ENCODE measurements around the gene ZNF32.
A peak's percentile ranks its signal among the peaks of the same experiment; 100 is the strongest.
"Not testable (repeated sequence)": the region's sequence is repeated elsewhere in the genome, so short reads cannot be mapped to it uniquely, and the experiment has no call there.

The ZNF32 gene

GRCh38 chr10:43679509-43679908 is 30.8 kb upstream of the ZNF32 start:
- DNase-seq = peak; percentile 23

- DNase-seq = no peak
Observed at GRCh38 chr10:43678654-43679053, 30.0 kb upstream of the ZNF32 start.

- no peak for DNase-seq
Observed at GRCh38 chr10:43676901-43677300, 28.2 kb upstream of the ZNF32 start.

GRCh38 chr10:43676331-43676730 is 27.6 kb upstream of the ZNF32 start:
- DNase-seq = no peak

- DNase-seq = no peak
Observed at GRCh38 chr10:43674553-43675210, 26.0 kb upstream of the ZNF32 start.

GRCh38 chr10:43673471-43673870 is 24.8 kb upstream of the ZNF32 start:
- DNase-seq = no peak

- DNase-seq = no peak
Observed at GRCh38 chr10:43671659-43672531, 23.2 kb upstream of the ZNF32 start.

- DNase-seq = no peak
Observed at GRCh38 chr10:43669386-43669785, 20.7 kb upstream of the ZNF32 start.

GRCh38 chr10:43667761-43668386 is 19.2 kb upstream of the ZNF32 start:
- DNase-seq = no peak

- DNase-seq = no peak
Observed at GRCh38 chr10:43667317-43667731, 18.6 kb upstream of the ZNF32 start.

- DNase-seq = no peak
Observed at GRCh38 chr10:43666552-43666951, 17.9 kb upstream of the ZNF32 start.

- DNase-seq = no peak
Observed at GRCh38 chr10:43665054-43665453, 16.4 kb upstream of the ZNF32 start.

GRCh38 chr10:43658227-43658626 is 9.5 kb upstream of the ZNF32 start:
- DNase-seq = no peak

GRCh38 chr10:43655311-43655710 is 6.6 kb upstream of the ZNF32 start:
- no peak for DNase-seq

GRCh38 chr10:43653746-43654145 is 5.1 kb upstream of the ZNF32 start:
- no peak for DNase-seq

GRCh38 chr10:43649185-43649523 is 473 bp upstream of the ZNF32 start:
- no peak for DNase-seq

GRCh38 chr10:43648095-43648397 is 635 bp downstream of the ZNF32 start:
- DNase-seq = no peak

- DNase-seq = no peak
Observed at GRCh38 chr10:43647576-43647975, 1.1 kb downstream of the ZNF32 start.

- DNase-seq = no peak
Observed at GRCh38 chr10:43645866-43646265, 2.8 kb downstream of the ZNF32 start.

GRCh38 chr10:43644252-43644651 is 4.4 kb downstream of the ZNF32 start:
- DNase-seq = no peak

- DNase-seq = no peak
Observed at GRCh38 chr10:43640603-43641002, 8.1 kb downstream of the ZNF32 start.

- not testable (repeated sequence) for DNase-seq
Observed at GRCh38 chr10:43635816-43636215, 12.9 kb downstream of the ZNF32 start.

- DNase-seq = no peak
Observed at GRCh38 chr10:43628956-43629355, 19.7 kb downstream of the ZNF32 start.

GRCh38 chr10:43627942-43628341 is 20.7 kb downstream of the ZNF32 start:
- no peak for DNase-seq

Data from NCI-H1105 (cell line).